Endothelial cell of umbilical vein (primary cell): ENCODE data around the gene ANAPC5. TPM values are rescaled to one million over a fixed set of nuclear protein-coding genes. Genes with fewer than 3 reads are reported as not detected.

Source experiments
- BruUV-seq: library from RNA; stranded (reverse); fragments of 400-500 nt; replicated peaks from 2 replicates; lab custom pipeline; 2021; lab: Mats Ljungman, UMichigan
- CTCF ChIA-PET: fragments of 300-600, 350-600 bp; sonication (Branson Sonifier 250); formaldehyde crosslinking; loops from one replicate; lab custom pipeline; 2021; ENCODE audit warnings: antibody characterized with exemption, inconsistent platforms; lab: Charles Lee
- POLR2A ChIA-PET: fragments of 300-600, 350-600 bp; sonication (Branson Sonifier 250); formaldehyde crosslinking; loops from one replicate; lab custom pipeline; 2021; ENCODE audit warnings: antibody characterized with exemption, inconsistent platforms; lab: Charles Lee
- DNase-seq: peaks from one replicate; pipeline ENCODE4 v3.0.0-alpha.2; 2011; ENCODE audit warnings: low read depth, low spot score
- FAIRE-seq: peaks from 2 replicates; lab custom pipeline; 2011; peaks lifted over from hg19 to GRCh38; lab: Jason Lieb, UNC
- H2AFZ ChIP-seq: 2 replicates; pipeline ENCODE4 v1.6.0; 2012; ENCODE audit warnings: low read depth, low read length, control low read depth, inconsistent platforms
- H3K27ac ChIP-seq: 2 replicates; pipeline ENCODE4 v1.5.1; 2011; ENCODE audit warnings: low read depth, mild to moderate bottlenecking, control low read depth, low read length, moderate library complexity; ENCODE audit not compliant: insufficient read depth
- H3K27me3 ChIP-seq, 2 experiments: 2 replicates each; pipeline versions ENCODE4 v1.6.0 to v1.6.1; 2011; ENCODE audit warnings: low read length in 2 of 2, mixed read lengths in 1 of 2; ENCODE audit not compliant: control insufficient read depth in 2 of 2, insufficient read depth in 2 of 2
- H3K36me3 ChIP-seq, 2 experiments: 2 replicates in 1 of 2; 3 replicates in 1 of 2; pipeline ENCODE4 v1.5.1; 2011; ENCODE audit warnings: low read length in 2 of 2, mild to moderate bottlenecking in 1 of 2, moderate library complexity in 1 of 2; ENCODE audit not compliant: control insufficient read depth in 2 of 2, insufficient read depth in 2 of 2; ENCODE audit errors: extremely low read depth in 1 of 2
- H3K4me1 ChIP-seq: 3 replicates; pipeline ENCODE4 v1.5.1; 2011; ENCODE audit warnings: mild to moderate bottlenecking, low read length; ENCODE audit not compliant: control insufficient read depth, insufficient read depth; ENCODE audit errors: extremely low read depth
- H3K4me2 ChIP-seq: 2 replicates; pipeline ENCODE4 v1.6.1; 2011; ENCODE audit warnings: low read length, control low read depth, mixed read lengths; ENCODE audit not compliant: insufficient read depth
- H3K4me3 ChIP-seq, 3 experiments: fragments of 200-600 bp in 1 of 3; sonication (generic), shearing (Covaris generic) in 1 of 3; replicated peaks in 1 of 3; 2 replicates each; pipeline ENCODE4 v1.5.1; 2011 to 2016; ENCODE audit warnings: control low read depth in 3 of 3, low read length in 3 of 3, mild to moderate bottlenecking in 2 of 3, inconsistent platforms in 1 of 3, low read depth in 1 of 3, moderate library complexity in 1 of 3; ENCODE audit not compliant: insufficient read depth in 1 of 3
- H3K79me2 ChIP-seq: 2 replicates; pipeline ENCODE4 v1.6.0; 2012; ENCODE audit warnings: low read length, inconsistent platforms; ENCODE audit not compliant: control insufficient read depth, insufficient read depth
- H3K9ac ChIP-seq: replicated peaks from 2 replicates; pipeline ENCODE3; 2011; ENCODE audit warnings: low read length, control low read depth; ENCODE audit not compliant: insufficient read depth; ENCODE audit errors: extremely low read depth
- H3K9me1 ChIP-seq: replicated peaks from 3 replicates; pipeline ENCODE4 v1.6.0; 2011; ENCODE audit warnings: mild to moderate bottlenecking, low read length; ENCODE audit not compliant: control insufficient read depth, insufficient read depth; ENCODE audit errors: extremely low read depth
- H3K9me3 ChIP-seq: replicated peaks from 2 replicates; pipeline ENCODE4 v1.5.1; 2012; ENCODE audit warnings: low read length, inconsistent platforms; ENCODE audit not compliant: control insufficient read depth, insufficient read depth
- H4K20me1 ChIP-seq: replicated peaks from 2 replicates; pipeline ENCODE3; 2011; ENCODE audit warnings: mild to moderate bottlenecking, low read length; ENCODE audit not compliant: control insufficient read depth, insufficient read depth; ENCODE audit errors: extremely low read depth
- CTCF ChIP-seq, 2 donors: IDR thresholded peaks; 1 replicate in 1 of 2; 2 replicates in 1 of 2; pipeline ENCODE4 v1.5.1; 2011; ENCODE audit warnings: low read length in 2 of 2, mild to moderate bottlenecking in 2 of 2, moderate library complexity in 2 of 2, control low read depth in 1 of 2, inconsistent platforms in 1 of 2, low read depth in 1 of 2; ENCODE audit not compliant: insufficient read depth in 1 of 2; ENCODE audit errors: extremely low read depth in 1 of 2
- EZH2 ChIP-seq: IDR thresholded peaks from 2 replicates; pipeline ENCODE4 v1.6.1; 2012; ENCODE audit warnings: borderline replicate concordance, low read depth, mild to moderate bottlenecking, moderate library complexity, low read length, inconsistent platforms; ENCODE audit not compliant: severe bottlenecking
- GATA2 ChIP-seq: IDR thresholded peaks from 2 replicates; pipeline ENCODE4 v1.7.0; 2011; ENCODE audit warnings: low read depth, mild to moderate bottlenecking, moderate library complexity, mixed read lengths, low read length; ENCODE audit not compliant: insufficient read length, insufficient read depth
- MAX ChIP-seq: IDR thresholded peaks from 2 replicates; pipeline ENCODE4 v1.6.1; 2011; ENCODE audit not compliant: insufficient read depth, insufficient read length
- POLR2A ChIP-seq: IDR thresholded peaks from 2 replicates; pipeline ENCODE4 v1.6.1; 2012; ENCODE audit warnings: low read depth, mild to moderate bottlenecking, control low read depth, low read length
- dilution Hi-C: fragments of 300-500 bp; cut with MboI; formaldehyde crosslinking; loops from one replicate; pipeline ENCODE4 v1.15.0; 2019; ENCODE audit warnings: low sequenced_read_pairs; ENCODE audit not compliant: extremely low pct_ligation_motif_present
- intact Hi-C: fragments of 100-400 bp; cut with micrococcal nuclease; formaldehyde crosslinking; loops from one replicate; pipeline ENCODE4 v1.10.0; 2022
- polyA plus RNA-seq, 4 experiments: library from polyadenylated mRNA; depleted of rRNA in 3 of 4; stranded (reverse) in 3 of 4; unstranded in 1 of 4; fragments of >200 nt; gene quantifications; 2 replicates each; pipeline versions ENCODE4 v1.2.1 to v1.2.3, GENCODE V29; 2011 to 2012; ENCODE audit warnings: missing spikeins in 1 of 4
- total RNA-seq: library from RNA; stranded (reverse); gene quantifications from 2 replicates; pipeline ENCODE4 v1.2.3, GENCODE V29; 2021

The ANAPC5 gene
- total and polyA plus RNA-seq, 2 donors (not counting 3 experiments of a cell fraction or from before 2014, with no cell fraction given) = 133 to 168 TPM

DNA sequence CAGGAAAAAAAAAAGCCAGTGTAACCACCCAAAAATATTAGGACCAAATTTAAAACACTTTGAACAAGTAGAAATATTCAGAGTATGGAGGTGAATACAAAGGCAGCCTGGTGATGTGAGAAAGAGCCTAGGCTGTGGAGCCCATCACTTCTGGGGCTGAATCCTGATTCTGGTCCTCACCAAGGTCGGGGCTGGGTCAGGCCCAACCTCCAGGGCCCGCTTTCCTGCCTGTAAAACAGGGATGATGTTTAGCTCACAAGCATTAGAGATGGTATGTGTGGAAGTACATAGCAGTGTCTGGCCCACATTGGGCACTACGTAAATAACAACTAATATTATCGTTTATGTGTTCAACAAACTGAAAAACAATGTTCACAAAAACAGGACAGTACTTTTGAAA is 47.9 kb downstream of the ANAPC5 start:
- TF ChIP-seq MAX (no peak), EZH2 (no peak), GATA2 (no peak), CTCF (IDR thresholded peaks at IDR 0.05; ENCODE audit: extremely low read depth in 1 of 2, insufficient read depth in 1 of 2, low read depth in 1 of 2, low read length in 2 of 2) (no peak), POLR2A (no peak)
- H3K36me3 ChIP-seq = peaks cover 0 to 3% of the 10 kb centered on the region in 2 experiments
- CTCF ChIA-PET = interaction anchor here (1.0 kb wide), 1 partner anchor 8 kb away, joined by 3 read pairs; the partner anchor contains the start of gene CAMKK2
- intact Hi-C loops (no loop called here), dilution Hi-C loops (no loop called here)
- no peak overlapping the region for H3K4me2 ChIP-seq
- H3K9ac ChIP-seq = no peak overlapping the region
- no peaks in the 10 kb centered on the region for H3K79me2 ChIP-seq
- no peaks in the 10 kb centered on the region for H3K9me3 ChIP-seq
- FAIRE-seq = no peak
- H3K9me1 ChIP-seq = no peaks in the 10 kb centered on the region
- DNase-seq = no peak
- H2AFZ ChIP-seq = no peak overlapping the region
- no peak overlapping the region for H3K4me3 ChIP-seq
- H3K27me3 ChIP-seq = no peaks in the 10 kb centered on the region
- H4K20me1 ChIP-seq = no peaks in the 10 kb centered on the region
- H3K27ac ChIP-seq = no peak overlapping the region
- no TSS peak for BruUV-seq
- no peaks in the 10 kb centered on the region for H3K4me1 ChIP-seq
- POLR2A ChIA-PET = no interaction called here

- H4K20me1 ChIP-seq = no peaks in the 10 kb centered on the region
- H3K36me3 ChIP-seq = no peaks in the 10 kb centered on the region
- ChIA-PET CTCF (no interaction called here), POLR2A (no interaction called here)
- dilution Hi-C loops (no loop called here), intact Hi-C loops (no loop called here)
- H3K4me3 ChIP-seq = no peak overlapping the region
- no peak for TF ChIP-seq POLR2A
- H3K4me2 ChIP-seq = no peak overlapping the region
- no peak overlapping the region for H3K27ac ChIP-seq
- H3K27me3 ChIP-seq = no peaks in the 10 kb centered on the region
- H3K9ac ChIP-seq = no peak overlapping the region
- no peaks in the 10 kb centered on the region for H3K9me1 ChIP-seq
- peaks cover 6% of the 10 kb centered on the region for H3K4me1 ChIP-seq
- DNase-seq (no peak), FAIRE-seq (no peak)
- no peaks in the 10 kb centered on the region for H3K9me3 ChIP-seq
- no TSS peak for BruUV-seq
- no peaks in the 10 kb centered on the region for H3K79me2 ChIP-seq
- no peak overlapping the region for H2AFZ ChIP-seq
These were observed 50.3 kb downstream of the ANAPC5 start for GRCh38 chr12:121301876-121302275.
